ENCODE data around the gene C5orf46.
"Not testable (repeated sequence)": the region's sequence is repeated elsewhere in the genome, so short reads cannot be mapped to it uniquely, and the experiment has no call there.

Gene C5orf46

GRCh38 chr5:147879784-147880183, 26.6 kb downstream of the C5orf46 start:
- DNase-seq (ENCODE audit: extremely low read depth, insufficient read length): no peak
- no peak for TF ChIP-seq CTCF (IDR thresholded peaks at IDR 0.05; ENCODE audit: insufficient read depth, low read length, poor library complexity, severe bottlenecking)

GRCh38 chr5:147878066-147878759, 28.1 kb downstream of the C5orf46 start, which contains the start of gene SCGB3A2:
Gene SCGB3A2, plus strand, starts transcription at chr5:147878711. Its CDS starts 93 bp downstream, at chr5:147878804.
- H3K27me3 ChIP-seq (replicated peaks; ENCODE audit: control insufficient read depth, insufficient read depth, low read length): no peaks in the 10 kb centered on the region
- no peak for TF ChIP-seq CTCF (IDR thresholded peaks at IDR 0.05; ENCODE audit: insufficient read depth, low read length, poor library complexity, severe bottlenecking)

More at GRCh38 chr5:147879784-147880183, 26.6 kb downstream of the C5orf46 start:
- no peaks in the 10 kb centered on the region for H3K36me3 ChIP-seq (ENCODE audit: control insufficient read depth, insufficient read depth, low read length)
- no peak overlapping the region for H3K4me3 ChIP-seq (replicated peaks; ENCODE audit: low read depth, low read length)
- H3K27me3 ChIP-seq (replicated peaks; ENCODE audit: control insufficient read depth, insufficient read depth, low read length): no peaks in the 10 kb centered on the region

GRCh38 chr5:147876626-147877025, 29.7 kb downstream of the C5orf46 start:
- DNase-seq (ENCODE audit: extremely low read depth, insufficient read length): no peak
- no peaks in the 10 kb centered on the region for H3K27me3 ChIP-seq (replicated peaks; ENCODE audit: control insufficient read depth, insufficient read depth, low read length)

More at GRCh38 chr5:147878066-147878759, 28.1 kb downstream of the C5orf46 start, which contains the start of gene SCGB3A2:
- H3K4me3 ChIP-seq (replicated peaks; ENCODE audit: low read depth, low read length): no peak within 1 kb of the TSS
- no peaks in the 10 kb centered on the region for H3K36me3 ChIP-seq (ENCODE audit: control insufficient read depth, insufficient read depth, low read length)
- no peak for DNase-seq (ENCODE audit: extremely low read depth, insufficient read length)

GRCh38 chr5:147876141-147876540, 30.2 kb downstream of the C5orf46 start:
- Histone ChIP-seq H3K36me3 (ENCODE audit: control insufficient read depth, insufficient read depth, low read length) (no peaks in the 10 kb centered on the region), H3K4me3 (replicated peaks; ENCODE audit: low read depth, low read length) (no peak overlapping the region), H3K27me3 (replicated peaks; ENCODE audit: control insufficient read depth, insufficient read depth, low read length) (no peaks in the 10 kb centered on the region)
- TF ChIP-seq CTCF (IDR thresholded peaks at IDR 0.05; ENCODE audit: insufficient read depth, low read length, poor library complexity, severe bottlenecking): no peak
- no peak for DNase-seq (ENCODE audit: extremely low read depth, insufficient read length)

More at GRCh38 chr5:147876626-147877025, 29.7 kb downstream of the C5orf46 start:
- Histone ChIP-seq H3K36me3 (ENCODE audit: control insufficient read depth, insufficient read depth, low read length) (no peaks in the 10 kb centered on the region), H3K4me3 (replicated peaks; ENCODE audit: low read depth, low read length) (no peak overlapping the region)
- no peak for TF ChIP-seq CTCF (IDR thresholded peaks at IDR 0.05; ENCODE audit: insufficient read depth, low read length, poor library complexity, severe bottlenecking)

GRCh38 chr5:147874910-147875367, 31.4 kb downstream of the C5orf46 start:
- no peak for TF ChIP-seq CTCF (IDR thresholded peaks at IDR 0.05; ENCODE audit: insufficient read depth, low read length, poor library complexity, severe bottlenecking)
- Histone ChIP-seq H3K4me3 (replicated peaks; ENCODE audit: low read depth, low read length) (no peak overlapping the region), H3K36me3 (ENCODE audit: control insufficient read depth, insufficient read depth, low read length) (no peaks in the 10 kb centered on the region), H3K27me3 (replicated peaks; ENCODE audit: control insufficient read depth, insufficient read depth, low read length) (no peaks in the 10 kb centered on the region)
- DNase-seq (ENCODE audit: extremely low read depth, insufficient read length): no peak

- H3K36me3 ChIP-seq (ENCODE audit: control insufficient read depth, insufficient read depth, low read length); H3K27me3 ChIP-seq (replicated peaks; ENCODE audit: control insufficient read depth, insufficient read depth, low read length); DNase-seq (ENCODE audit: extremely low read depth, insufficient read length); H3K4me3 ChIP-seq (replicated peaks; ENCODE audit: low read depth, low read length): not testable (repeated sequence)
Observed at GRCh38 chr5:147874118-147874875, 32.0 kb downstream of the C5orf46 start.

GRCh38 chr5:147872744-147873435, 33.4 kb downstream of the C5orf46 start:
- H3K4me3 ChIP-seq (replicated peaks; ENCODE audit: low read depth, low read length); H3K27me3 ChIP-seq (replicated peaks; ENCODE audit: control insufficient read depth, insufficient read depth, low read length); DNase-seq (ENCODE audit: extremely low read depth, insufficient read length); H3K36me3 ChIP-seq (ENCODE audit: control insufficient read depth, insufficient read depth, low read length): not testable (repeated sequence)

- not testable (repeated sequence) for H3K27me3 ChIP-seq (replicated peaks; ENCODE audit: control insufficient read depth, insufficient read depth, low read length); H3K36me3 ChIP-seq (ENCODE audit: control insufficient read depth, insufficient read depth, low read length); DNase-seq (ENCODE audit: extremely low read depth, insufficient read length); H3K4me3 ChIP-seq (replicated peaks; ENCODE audit: low read depth, low read length)
Observed at GRCh38 chr5:147871980-147872549, 34.3 kb downstream of the C5orf46 start.

Measured in GM06990 (cell line).